Measurements from ENCODE around the gene CDK15.

- TF ChIP-seq CTCF (IDR thresholded peaks at IDR 0.05): no peak
- no peak for TF ChIP-seq POLR2A (IDR thresholded peaks at IDR 0.05)
These were observed 40.5 kb upstream of the CDK15 start for GRCh38 chr2:201765799-201766198.
